Measurements from ENCODE around the gene CNTNAP4. TPM values are rescaled to one million over a fixed set of nuclear protein-coding genes. Genes with fewer than 3 reads are reported as not detected.

Gene CNTNAP4
- total RNA-seq, 1 donor from 2014 or later, result 2.1 TPM

GRCh38 chr16:76277460-76278030 is 344 bp downstream of the CNTNAP4 start:
- DNase-seq (ENCODE audit: extremely low spot score, unreplicated experiment), result no peak
- Mint-ChIP-seq H3K36me3 (no peaks in the 10 kb centered on the region), H3K9me3 (no peaks in the 10 kb centered on the region), H3K27me3 (peaks cover 27% of the 10 kb centered on the region), H3K4me1 (ENCODE audit: unreplicated experiment) (peaks cover 5% of the 10 kb centered on the region), H3K4me3 (peak overlapping the region; percentile 67), H3K27ac (peak overlapping the region; percentile 8)
- TF ChIP-seq, protein P1, sequence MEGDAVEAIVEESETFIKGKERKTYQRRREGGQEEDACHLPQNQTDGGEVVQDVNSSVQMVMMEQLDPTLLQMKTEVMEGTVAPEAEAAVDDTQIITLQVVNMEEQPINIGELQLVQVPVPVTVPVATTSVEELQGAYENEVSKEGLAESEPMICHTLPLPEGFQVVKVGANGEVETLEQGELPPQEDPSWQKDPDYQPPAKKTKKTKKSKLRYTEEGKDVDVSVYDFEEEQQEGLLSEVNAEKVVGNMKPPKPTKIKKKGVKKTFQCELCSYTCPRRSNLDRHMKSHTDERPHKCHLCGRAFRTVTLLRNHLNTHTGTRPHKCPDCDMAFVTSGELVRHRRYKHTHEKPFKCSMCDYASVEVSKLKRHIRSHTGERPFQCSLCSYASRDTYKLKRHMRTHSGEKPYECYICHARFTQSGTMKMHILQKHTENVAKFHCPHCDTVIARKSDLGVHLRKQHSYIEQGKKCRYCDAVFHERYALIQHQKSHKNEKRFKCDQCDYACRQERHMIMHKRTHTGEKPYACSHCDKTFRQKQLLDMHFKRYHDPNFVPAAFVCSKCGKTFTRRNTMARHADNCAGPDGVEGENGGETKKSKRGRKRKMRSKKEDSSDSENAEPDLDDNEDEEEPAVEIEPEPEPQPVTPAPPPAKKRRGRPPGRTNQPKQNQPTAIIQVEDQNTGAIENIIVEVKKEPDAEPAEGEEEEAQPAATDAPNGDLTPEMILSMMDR (conservative IDR thresholded peaks at IDR 0.05), result no peak

GRCh38 chr16:76278086-76278485 is 885 bp downstream of the CNTNAP4 start:
- H3K27ac Mint-ChIP-seq, result no peak overlapping the region
- H3K27me3 Mint-ChIP-seq, result peaks cover 27% of the 10 kb centered on the region
- TF ChIP-seq, protein P1 (conservative IDR thresholded peaks at IDR 0.05), result no peak
- no peaks in the 10 kb centered on the region for H3K9me3 Mint-ChIP-seq
- no peak overlapping the region for H3K4me3 Mint-ChIP-seq
- no peak for DNase-seq (ENCODE audit: extremely low spot score, unreplicated experiment)
- no peaks in the 10 kb centered on the region for H3K36me3 Mint-ChIP-seq
- H3K4me1 Mint-ChIP-seq (ENCODE audit: unreplicated experiment), result peaks cover 5% of the 10 kb centered on the region

DNA sequence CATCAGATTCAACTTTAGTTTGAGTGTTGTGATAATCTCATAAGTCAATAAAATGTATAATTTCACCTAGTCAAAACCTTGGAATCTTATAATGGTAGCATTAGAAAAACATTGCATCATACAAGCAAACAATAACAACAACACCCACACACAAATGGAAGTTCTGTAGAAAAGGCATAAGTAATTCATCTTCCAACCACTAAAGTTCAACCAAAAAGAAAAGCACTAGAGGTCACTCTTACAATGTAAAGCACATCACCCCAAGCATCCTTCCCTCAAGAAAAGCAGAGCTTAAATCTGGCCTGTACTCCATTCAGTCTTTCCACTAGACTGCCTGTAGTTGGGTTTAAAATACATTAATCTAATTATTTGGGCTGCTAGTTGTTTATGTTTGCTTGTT is 1.8 kb downstream of the CNTNAP4 start:
- Mint-ChIP-seq H3K4me3 (no peak overlapping the region), H3K9me3 (no peaks in the 10 kb centered on the region), H3K27me3 (peaks cover 27% of the 10 kb centered on the region), H3K27ac (no peak overlapping the region), H3K4me1 (ENCODE audit: unreplicated experiment) (peaks cover 5% of the 10 kb centered on the region), H3K36me3 (no peaks in the 10 kb centered on the region)
- no peak for DNase-seq (ENCODE audit: extremely low spot score, unreplicated experiment)
- TF ChIP-seq, protein P1 (conservative IDR thresholded peaks at IDR 0.05), result peak; percentile 63

DNA sequence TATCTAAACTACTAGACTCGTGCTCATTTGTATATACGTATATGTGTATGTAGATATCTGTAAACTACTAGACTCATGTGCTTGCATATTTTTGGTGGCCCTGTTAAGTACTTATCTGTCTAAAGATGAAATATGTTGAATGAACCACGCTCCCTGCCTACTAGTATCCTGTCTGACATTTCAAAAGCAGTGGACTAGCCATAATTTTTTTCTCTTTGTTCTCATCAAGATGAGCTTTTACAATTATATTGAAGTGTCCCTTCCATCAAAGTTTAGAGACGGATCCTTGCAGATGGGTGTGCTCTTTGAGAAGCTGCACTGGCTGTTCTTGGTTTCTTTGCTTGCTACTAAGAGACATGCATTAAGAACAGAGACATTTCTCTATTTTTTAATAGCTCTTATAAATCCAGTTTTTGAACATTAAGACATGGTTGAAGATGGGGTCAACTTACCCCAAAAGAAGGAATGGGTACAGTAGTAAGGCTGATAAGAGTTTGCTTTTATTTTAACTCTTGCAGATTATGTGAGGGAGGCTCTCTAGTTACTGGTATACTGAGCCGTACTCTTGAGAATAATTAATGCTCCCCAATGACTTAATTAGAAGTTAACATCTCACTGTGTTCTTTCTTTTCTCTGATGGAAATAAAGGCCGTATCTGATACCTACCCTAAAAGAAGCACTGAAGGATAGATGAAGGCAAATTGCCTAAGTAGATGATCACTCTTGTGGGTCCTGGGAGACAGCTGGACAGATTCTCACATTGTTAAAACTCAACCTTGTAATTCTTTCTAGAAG is 3.4 kb downstream of the CNTNAP4 start:
- Mint-ChIP-seq H3K27ac (no peak overlapping the region), H3K4me1 (ENCODE audit: unreplicated experiment) (peaks cover 5% of the 10 kb centered on the region), H3K4me3 (no peak overlapping the region), H3K27me3 (peaks cover 27% of the 10 kb centered on the region), H3K9me3 (no peaks in the 10 kb centered on the region), H3K36me3 (no peaks in the 10 kb centered on the region)
- DNase-seq (ENCODE audit: extremely low spot score, unreplicated experiment), result no peak
- TF ChIP-seq, protein P1 (conservative IDR thresholded peaks at IDR 0.05), result no peak

- Mint-ChIP-seq H3K9me3 (no peaks in the 10 kb centered on the region), H3K4me3 (no peak overlapping the region), H3K4me1 (ENCODE audit: unreplicated experiment) (no peaks in the 10 kb centered on the region), H3K27me3 (no peaks in the 10 kb centered on the region), H3K36me3 (no peaks in the 10 kb centered on the region), H3K27ac (no peak overlapping the region)
- TF ChIP-seq, protein P1 (conservative IDR thresholded peaks at IDR 0.05), result no peak
- no peak for DNase-seq (ENCODE audit: extremely low spot score, unreplicated experiment)
Observed at GRCh38 chr16:76287466-76287865, 10.3 kb downstream of the CNTNAP4 start.
